ENCODE data around the gene ADAR. TPM values are rescaled to one million over a fixed set of nuclear protein-coding genes. Genes with fewer than 3 reads are reported as not detected.
A peak's percentile ranks its signal among the peaks of the same experiment; 100 is the strongest.

ADAR gene
- total and polyA plus RNA-seq, 2 of the 4 experiments (the other 2 are of a cell fraction), result 70.9 to 131 TPM

DNA sequence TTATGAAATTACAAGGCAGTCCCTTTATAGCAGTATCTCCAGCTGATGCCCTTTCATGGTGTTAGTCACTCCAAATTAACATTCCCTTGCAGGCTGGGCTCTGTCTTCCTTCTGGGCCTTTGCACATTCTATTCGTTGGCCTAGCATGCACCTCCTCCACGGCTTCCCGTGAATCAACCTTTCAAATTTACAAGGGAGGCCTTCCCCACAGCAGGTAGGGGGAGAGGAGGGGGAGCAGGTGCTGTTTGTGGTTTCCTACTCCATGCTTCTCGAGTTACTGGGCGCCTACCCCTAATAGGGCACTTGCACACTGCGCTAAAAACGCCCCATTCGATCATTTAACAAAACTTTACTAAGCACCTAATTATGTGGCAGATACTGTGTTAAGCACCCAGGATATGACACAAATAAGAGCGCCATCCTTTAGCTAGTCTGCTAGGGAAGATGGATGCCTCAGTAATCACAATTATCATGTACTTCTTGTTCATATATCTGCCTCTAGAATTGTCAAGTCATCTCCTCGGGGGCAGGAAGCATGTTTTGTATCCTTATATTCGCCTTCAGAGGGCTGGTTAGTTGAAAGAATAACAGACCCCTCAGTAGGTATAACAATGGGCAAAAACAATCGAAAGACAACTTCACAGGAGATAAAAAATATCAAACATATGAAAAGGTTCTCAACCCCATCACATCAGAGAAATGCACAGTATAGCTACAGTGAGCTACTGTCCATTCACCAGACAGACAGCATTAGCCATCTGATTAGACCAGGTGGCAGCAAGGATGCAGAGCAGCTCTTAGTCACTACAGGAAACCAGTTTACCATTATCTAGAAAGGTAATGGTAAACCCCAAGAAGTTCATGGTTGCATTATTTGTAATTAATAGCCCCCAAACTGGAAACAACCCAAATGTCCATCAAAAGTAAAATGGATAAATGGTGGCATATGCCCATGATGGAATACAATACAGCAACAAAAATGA lies 1.7 kb upstream of the ADAR start:
- peaks cover 11% of the 10 kb centered on the region for H3K9me1 ChIP-seq (ENCODE audit: insufficient read depth, low read length)
- no TSS peak for BruUV-seq (replicated peaks)
- peak overlapping the region; percentile 6 for H2AFZ ChIP-seq (replicated peaks; ENCODE audit: low read length, poor library complexity)
- H3K23ac ChIP-seq (ENCODE audit: low read depth, low read length), result peak overlapping the region; percentile 49; the same call in 1 of the 2 replicates
- DNase-seq (peak; percentile 36), ATAC-seq (ENCODE audit: low read depth) (no peak)
- H3K9ac ChIP-seq (ENCODE audit: low read depth, low read length), result no peak overlapping the region
- H3K27ac ChIP-seq (ENCODE audit: insufficient read depth, low read length), result no peak overlapping the region; the same call in 1 of the 2 replicates
- peaks cover 4% of the 10 kb centered on the region for H3K4me1 ChIP-seq (ENCODE audit: control insufficient read depth, insufficient read depth, low read length)
- H3K56ac ChIP-seq (ENCODE audit: extremely low read depth, insufficient read depth, low read length), result no peak overlapping the region
- H4K5ac ChIP-seq (ENCODE audit: low read depth, low read length), result no peak overlapping the region
- peaks cover 42% of the 10 kb centered on the region for H4K20me1 ChIP-seq (ENCODE audit: insufficient read depth, low read length)
- no peak overlapping the region for H2BK120ac ChIP-seq (ENCODE audit: low read depth, low read length)
- H3K36me3 ChIP-seq (ENCODE audit: control insufficient read depth, insufficient read depth, low read length), result peaks cover 3% of the 10 kb centered on the region
- H3K18ac ChIP-seq (ENCODE audit: low read depth, low read length), result no peak overlapping the region
- H3K79me1 ChIP-seq (ENCODE audit: low read depth in 1 of 2, low read length in 2 of 2), result peaks cover 34 to 64% of the 10 kb centered on the region in 2 experiments
- H4K91ac ChIP-seq (ENCODE audit: insufficient read depth, low read depth, low read length), result no peak overlapping the region
- H4K8ac ChIP-seq (ENCODE audit: low read depth in 2 of 2, low read length in 2 of 2), result peak overlapping the region in 1 of 2 experiments; percentile 91; a peak in 1 of 4 replicates
- peak overlapping the region; percentile 95 for H3K4me2 ChIP-seq (ENCODE audit: low read depth, low read length)
- no peak overlapping the region for H3K4ac ChIP-seq (ENCODE audit: low read depth, low read length)
- in situ Hi-C loops (cut with MboI; ENCODE audit: low sequenced_read_pairs) (no loop called here), intact Hi-C loops (cut with micrococcal nuclease) (loop anchor here (5.0 kb wide), 1 partner anchor 268 kb away; no protein-coding TSS in a partner anchor), dilution Hi-C loops (cut with HindIII; ENCODE audit: low sequenced_read_pairs, unreplicated experiment) (no loop called here)
- 0 out of 2 replicates have a peak overlapping the region, but pooled peaks have one; percentile 7 for H2AK5ac ChIP-seq (ENCODE audit: low read depth, low read length)
- no peak overlapping the region for H2BK20ac ChIP-seq (ENCODE audit: low read depth, low read length)
- peak overlapping the region; percentile 67 for H2BK5ac ChIP-seq (ENCODE audit: low read depth, low read length, poor library complexity, severe bottlenecking)
- no peak overlapping the region for H2BK15ac ChIP-seq (ENCODE audit: low read depth, low read length)
- no peak overlapping the region for H3K4me3 ChIP-seq (ENCODE audit: insufficient read depth, low read depth, low read length)
- POLR2A ChIA-PET (ENCODE audit: unreplicated experiment), result no interaction called here
- no peak overlapping the region; the same call in 1 of the 2 replicates for H3K14ac ChIP-seq (replicated peaks; ENCODE audit: low read depth, low read length)
- no peaks in the 10 kb centered on the region for H3K9me3 ChIP-seq (ENCODE audit: control insufficient read depth, insufficient read depth, low read length)
- TF ChIP-seq SMC3 (IDR thresholded peaks at IDR 0.05; ENCODE audit: low read depth, low read length) (no peak), CHD1 (IDR thresholded peaks at IDR 0.05; ENCODE audit: low read depth, low read length) (no peak), FOS (IDR thresholded peaks at IDR 0.05; ENCODE audit: low read depth, low read length) (no peak), MXI1 (IDR thresholded peaks at IDR 0.05; ENCODE audit: borderline replicate concordance, low read depth, low read length) (no peak), POLR2A (IDR thresholded peaks at IDR 0.05; ENCODE audit: low read depth, low read length) (no peak), NFE2L2 (IDR thresholded peaks at IDR 0.05; ENCODE audit: low read depth, low read length) (no peak), USF2 (IDR thresholded peaks at IDR 0.05; ENCODE audit: low read depth, low read length) (no peak)
- TF ChIP-seq, protein P1, sequence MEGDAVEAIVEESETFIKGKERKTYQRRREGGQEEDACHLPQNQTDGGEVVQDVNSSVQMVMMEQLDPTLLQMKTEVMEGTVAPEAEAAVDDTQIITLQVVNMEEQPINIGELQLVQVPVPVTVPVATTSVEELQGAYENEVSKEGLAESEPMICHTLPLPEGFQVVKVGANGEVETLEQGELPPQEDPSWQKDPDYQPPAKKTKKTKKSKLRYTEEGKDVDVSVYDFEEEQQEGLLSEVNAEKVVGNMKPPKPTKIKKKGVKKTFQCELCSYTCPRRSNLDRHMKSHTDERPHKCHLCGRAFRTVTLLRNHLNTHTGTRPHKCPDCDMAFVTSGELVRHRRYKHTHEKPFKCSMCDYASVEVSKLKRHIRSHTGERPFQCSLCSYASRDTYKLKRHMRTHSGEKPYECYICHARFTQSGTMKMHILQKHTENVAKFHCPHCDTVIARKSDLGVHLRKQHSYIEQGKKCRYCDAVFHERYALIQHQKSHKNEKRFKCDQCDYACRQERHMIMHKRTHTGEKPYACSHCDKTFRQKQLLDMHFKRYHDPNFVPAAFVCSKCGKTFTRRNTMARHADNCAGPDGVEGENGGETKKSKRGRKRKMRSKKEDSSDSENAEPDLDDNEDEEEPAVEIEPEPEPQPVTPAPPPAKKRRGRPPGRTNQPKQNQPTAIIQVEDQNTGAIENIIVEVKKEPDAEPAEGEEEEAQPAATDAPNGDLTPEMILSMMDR (conservative IDR thresholded peaks at IDR 0.05; ENCODE audit: low read depth, low read length), result no peak
- no peak overlapping the region for H2AK9ac ChIP-seq (replicated peaks; ENCODE audit: low read depth, low read length, poor library complexity)
- CTCF ChIA-PET, result interaction anchor here (1.0 kb wide), 1 partner anchor 11 kb away, joined by 3 read pairs; no protein-coding TSS in a partner anchor
- no CpG with 5 or more reads among the region's 12 CpGs for WGBS, 2 experiments (ENCODE audit: extremely low coverage in 2 of 2, insufficient read length in 1 of 2)
- H3K27me3 ChIP-seq (ENCODE audit: control insufficient read depth, insufficient read depth, low read length), result no peaks in the 10 kb centered on the region
